22Rv1 (cell line): ENCODE results near the gene OLFML2B.

ENCODE experiments used
- ZFX ChIP-seq: fragments of 450-650 bp; IDR thresholded peaks from 2 replicates; pipeline ENCODE4 v1.6.1; 2017; ENCODE audit warnings: antibody characterized with exemption, borderline replicate concordance
- TF ChIP-seq, protein P1 (sequence below): fragments of 450-650 bp; IDR thresholded peaks from 2 replicates; pipeline ENCODE4 v1.5.1; 2017; ENCODE audit warnings: mild to moderate bottlenecking

DNA sequence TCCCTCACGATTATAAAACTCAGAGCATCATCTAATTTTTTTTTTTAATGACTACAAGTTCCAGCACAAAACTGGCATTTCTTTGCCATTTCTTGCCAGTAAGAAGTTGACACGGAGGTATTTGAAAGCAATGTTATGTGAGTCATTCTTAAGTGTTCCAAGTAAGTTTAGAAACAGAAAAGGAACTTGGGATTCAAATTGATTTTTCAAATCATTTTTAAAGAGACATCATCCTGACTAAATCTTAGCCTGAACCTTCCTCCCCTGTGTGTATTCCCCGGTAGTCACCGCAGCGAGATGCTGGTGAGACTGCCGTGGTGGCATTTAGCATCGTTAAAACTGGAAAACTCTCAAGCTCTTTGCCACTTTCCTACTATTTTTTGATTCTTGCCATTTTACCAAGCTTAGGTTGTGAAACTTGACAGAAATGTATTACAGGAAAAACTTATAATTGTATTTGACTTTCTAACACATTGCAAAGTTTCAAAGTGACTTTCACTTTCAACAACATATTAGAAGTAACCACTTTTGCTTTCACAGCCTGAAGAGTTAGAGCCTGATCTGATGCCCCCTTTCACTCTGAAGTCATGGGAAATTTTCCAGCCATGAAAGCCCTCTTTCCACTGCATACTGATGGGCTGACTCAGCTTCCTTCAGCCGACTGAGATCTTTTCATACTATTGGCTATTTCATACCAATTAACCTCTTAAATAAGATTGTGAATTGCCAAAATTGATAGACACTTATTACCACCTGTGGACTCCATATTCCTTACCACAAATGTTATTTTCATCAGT, 61.4 kb downstream of the OLFML2B start:
- TF ChIP-seq, protein P1, sequence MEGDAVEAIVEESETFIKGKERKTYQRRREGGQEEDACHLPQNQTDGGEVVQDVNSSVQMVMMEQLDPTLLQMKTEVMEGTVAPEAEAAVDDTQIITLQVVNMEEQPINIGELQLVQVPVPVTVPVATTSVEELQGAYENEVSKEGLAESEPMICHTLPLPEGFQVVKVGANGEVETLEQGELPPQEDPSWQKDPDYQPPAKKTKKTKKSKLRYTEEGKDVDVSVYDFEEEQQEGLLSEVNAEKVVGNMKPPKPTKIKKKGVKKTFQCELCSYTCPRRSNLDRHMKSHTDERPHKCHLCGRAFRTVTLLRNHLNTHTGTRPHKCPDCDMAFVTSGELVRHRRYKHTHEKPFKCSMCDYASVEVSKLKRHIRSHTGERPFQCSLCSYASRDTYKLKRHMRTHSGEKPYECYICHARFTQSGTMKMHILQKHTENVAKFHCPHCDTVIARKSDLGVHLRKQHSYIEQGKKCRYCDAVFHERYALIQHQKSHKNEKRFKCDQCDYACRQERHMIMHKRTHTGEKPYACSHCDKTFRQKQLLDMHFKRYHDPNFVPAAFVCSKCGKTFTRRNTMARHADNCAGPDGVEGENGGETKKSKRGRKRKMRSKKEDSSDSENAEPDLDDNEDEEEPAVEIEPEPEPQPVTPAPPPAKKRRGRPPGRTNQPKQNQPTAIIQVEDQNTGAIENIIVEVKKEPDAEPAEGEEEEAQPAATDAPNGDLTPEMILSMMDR: no peak
- TF ChIP-seq ZFX: no peak
